Activated CD8-positive, alpha-beta T cell treated with anti-CD3 and anti-CD28 coated beads, Interleukin-2, amount 10 ng/mL, durations not matched to agents 7 days and 5 days (primary cell): ENCODE results near the gene IMMP2L. TPM values are rescaled to one million over a fixed set of nuclear protein-coding genes. Genes with fewer than 3 reads are reported as not detected.

Source experiments
- ATAC-seq: fragments of 150-1000 bp; cut with Tn5 transposase; one replicate; pipeline ENCODE4 v1.10.0; 2021; ENCODE audit warnings: moderate library complexity
- CTCF ChIA-PET: fragments of 350-600 bp; sonication (Branson Sonifier 250); formaldehyde crosslinking; loops from one replicate; lab custom pipeline; 2021; ENCODE audit warnings: antibody characterized with exemption; lab: Charles Lee
- POLR2A ChIA-PET: fragments of 350-600 bp; sonication (Branson Sonifier 250); formaldehyde crosslinking; loops from one replicate; lab custom pipeline; 2021; ENCODE audit warnings: antibody characterized with exemption; lab: Charles Lee
- DNase-seq: peaks from one replicate; pipeline ENCODE4 v3.0.0-alpha.2; 2020
- H3K27ac Mint-ChIP-seq: one replicate; pipeline ENCODE4 v1.8.0; 2021; ENCODE audit warnings: mild to moderate bottlenecking, mixed read lengths
- H3K27me3 Mint-ChIP-seq: one replicate; pipeline ENCODE4 v1.8.0; 2021; ENCODE audit warnings: low read depth, mixed read lengths
- H3K36me3 Mint-ChIP-seq: one replicate; pipeline ENCODE4 v1.8.0; 2021; ENCODE audit warnings: low read depth, mixed read lengths
- H3K4me1 Mint-ChIP-seq: one replicate; pipeline ENCODE4 v1.8.0; 2021; ENCODE audit warnings: low read depth, mixed read lengths
- H3K4me3 Mint-ChIP-seq: one replicate; pipeline ENCODE4 v1.8.0; 2021; ENCODE audit warnings: mild to moderate bottlenecking, mixed read lengths
- H3K9me3 Mint-ChIP-seq: one replicate; pipeline ENCODE4 v1.8.0; 2022; ENCODE audit warnings: mixed read lengths; ENCODE audit not compliant: insufficient read depth
- total RNA-seq, 2 experiments: library from RNA; stranded (reverse); gene quantifications; one replicate each; pipeline ENCODE4 v1.2.3, GENCODE V29; 2021

IMMP2L gene
- total RNA-seq, 2 experiments from 2014 or later: 7.1 to 9.7 TPM

DNA sequence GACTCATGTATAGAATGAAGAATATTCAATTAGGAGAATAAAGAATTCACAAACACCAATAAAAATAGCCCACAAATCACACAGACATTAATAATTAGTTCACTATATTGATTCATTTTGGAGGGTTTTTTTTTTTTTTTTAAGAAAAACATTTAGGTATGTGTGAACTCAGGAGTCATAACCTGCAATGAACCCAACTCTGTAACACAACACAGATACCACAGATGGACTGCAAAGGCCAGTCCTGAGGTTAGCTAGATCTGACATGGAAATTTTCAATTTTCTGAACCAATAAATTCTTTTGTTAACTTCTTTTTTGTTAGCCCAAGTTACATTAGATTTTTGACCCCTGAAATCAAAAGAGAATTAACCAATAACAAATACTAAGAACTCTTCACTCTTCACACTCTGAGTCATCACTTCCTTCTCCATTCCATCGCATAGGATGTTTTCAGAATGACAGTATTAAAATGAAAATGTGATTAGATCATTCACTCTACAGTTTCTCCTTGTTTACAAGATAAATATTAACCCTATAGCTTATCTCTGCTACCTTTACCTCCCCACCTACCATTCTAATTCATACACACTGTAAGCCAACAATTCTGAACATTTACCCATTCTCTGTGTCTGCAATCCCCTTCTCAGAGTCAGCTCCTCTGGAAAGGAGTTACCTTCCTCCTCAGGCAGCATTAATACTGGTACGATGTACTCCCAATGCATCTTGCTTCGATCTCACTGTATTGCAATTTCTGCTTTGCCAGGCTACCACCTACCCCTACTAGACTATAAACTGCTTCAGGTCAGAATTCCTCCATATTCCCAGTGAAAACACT lies 329.8 kb downstream of the IMMP2L start:
- no peaks in the 10 kb centered on the region for H3K27me3 Mint-ChIP-seq
- POLR2A ChIA-PET: no interaction called here
- H3K36me3 Mint-ChIP-seq: peaks cover 1% of the 10 kb centered on the region
- H3K9me3 Mint-ChIP-seq: no peaks in the 10 kb centered on the region
- CTCF ChIA-PET: interaction anchor here (1.1 kb wide), 1 partner anchor 10 kb away, joined by 3 read pairs; no protein-coding TSS in a partner anchor
- no peak for ATAC-seq
- H3K4me3 Mint-ChIP-seq: no peak overlapping the region
- no peak for DNase-seq
- H3K27ac Mint-ChIP-seq: no peak overlapping the region
- peaks cover 7% of the 10 kb centered on the region for H3K4me1 Mint-ChIP-seq

DNA sequence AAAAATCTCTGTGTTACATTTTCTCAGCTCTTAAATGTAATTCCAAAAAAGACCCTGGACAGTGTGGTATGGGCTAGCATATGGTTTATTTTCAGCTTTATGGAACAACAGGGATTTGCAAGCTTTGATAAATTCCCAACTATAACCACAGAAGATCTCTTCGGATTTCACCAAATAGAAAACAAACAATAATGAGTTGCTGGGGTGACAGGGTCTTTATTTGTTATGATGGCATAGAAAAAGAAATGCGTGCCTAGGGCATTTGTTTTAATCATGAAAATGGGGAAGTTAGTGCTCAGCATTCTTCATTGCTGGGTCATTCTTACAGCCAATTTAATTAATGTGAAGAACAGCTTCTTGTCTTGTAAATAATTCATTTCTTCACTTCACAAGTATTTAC lies 332.4 kb downstream of the IMMP2L start:
- no peaks in the 10 kb centered on the region for H3K27me3 Mint-ChIP-seq
- no peaks in the 10 kb centered on the region for H3K9me3 Mint-ChIP-seq
- ChIA-PET POLR2A (no interaction called here), CTCF (interaction anchor here (0.8 kb wide), 1 partner anchor 11 kb away, joined by 3 read pairs; no protein-coding TSS in a partner anchor)
- no peaks in the 10 kb centered on the region for H3K36me3 Mint-ChIP-seq
- no peak overlapping the region for H3K4me3 Mint-ChIP-seq
- DNase-seq (no peak), ATAC-seq (no peak)
- H3K4me1 Mint-ChIP-seq: peaks cover 7% of the 10 kb centered on the region
- no peak overlapping the region for H3K27ac Mint-ChIP-seq

DNA sequence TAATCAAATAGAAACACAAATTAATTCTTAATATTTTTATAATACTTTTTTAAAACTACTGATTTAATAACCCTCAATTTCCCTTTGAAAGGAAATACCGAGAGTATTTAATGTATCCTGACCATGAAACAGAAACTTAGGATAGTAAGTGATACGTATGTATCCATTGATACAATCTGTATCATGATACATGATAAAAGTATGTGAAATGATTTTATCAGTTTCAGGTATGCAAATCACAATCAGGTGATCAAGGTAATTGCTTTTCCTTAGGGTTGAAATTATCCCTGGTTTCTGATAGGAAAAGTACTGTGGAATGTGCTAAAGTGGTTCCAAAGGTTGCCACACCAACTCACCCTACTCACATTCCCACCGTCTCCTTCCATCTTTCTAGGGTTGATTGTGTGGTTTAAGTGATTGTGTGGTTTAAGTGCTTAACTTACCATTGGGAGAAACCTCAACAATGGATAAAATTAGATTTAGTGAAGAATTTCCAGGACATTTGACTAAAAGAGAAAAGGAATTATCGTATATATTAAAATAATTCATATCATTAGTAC lies 333.0 kb downstream of the IMMP2L start:
- CTCF ChIA-PET: no interaction called here
- no peaks in the 10 kb centered on the region for H3K27me3 Mint-ChIP-seq
- no peaks in the 10 kb centered on the region for H3K36me3 Mint-ChIP-seq
- H3K27ac Mint-ChIP-seq: no peak overlapping the region
- H3K9me3 Mint-ChIP-seq: no peaks in the 10 kb centered on the region
- H3K4me1 Mint-ChIP-seq: peaks cover 7% of the 10 kb centered on the region
- DNase-seq: no peak
- POLR2A ChIA-PET: no interaction called here
- no peak overlapping the region for H3K4me3 Mint-ChIP-seq
- ATAC-seq: no peak

DNA sequence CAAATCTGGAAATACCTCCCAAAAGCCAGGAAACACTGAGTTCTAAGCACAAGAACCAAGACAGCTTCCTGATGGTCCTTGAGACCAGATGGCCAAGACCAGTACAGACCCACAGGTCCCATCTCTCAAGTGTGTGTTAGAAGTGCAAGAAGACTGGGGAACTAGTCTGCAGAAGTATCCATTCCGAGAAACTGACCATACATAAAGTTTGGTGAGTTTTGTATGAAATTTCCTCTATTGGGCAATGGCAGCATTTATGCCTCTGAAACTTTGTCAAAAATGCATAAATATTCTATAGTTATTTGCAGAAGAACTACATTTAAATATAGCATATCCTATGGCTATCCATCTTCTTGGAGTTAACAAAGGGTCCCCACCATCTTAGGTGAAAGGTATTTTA lies 333.9 kb downstream of the IMMP2L start:
- ChIA-PET POLR2A (no interaction called here), CTCF (no interaction called here)
- no peaks in the 10 kb centered on the region for H3K36me3 Mint-ChIP-seq
- no peaks in the 10 kb centered on the region for H3K9me3 Mint-ChIP-seq
- H3K4me3 Mint-ChIP-seq: no peak overlapping the region
- H3K4me1 Mint-ChIP-seq: peaks cover 7% of the 10 kb centered on the region
- H3K27ac Mint-ChIP-seq: no peak overlapping the region
- no peaks in the 10 kb centered on the region for H3K27me3 Mint-ChIP-seq
- DNase-seq: no peak
- ATAC-seq: no peak

DNA sequence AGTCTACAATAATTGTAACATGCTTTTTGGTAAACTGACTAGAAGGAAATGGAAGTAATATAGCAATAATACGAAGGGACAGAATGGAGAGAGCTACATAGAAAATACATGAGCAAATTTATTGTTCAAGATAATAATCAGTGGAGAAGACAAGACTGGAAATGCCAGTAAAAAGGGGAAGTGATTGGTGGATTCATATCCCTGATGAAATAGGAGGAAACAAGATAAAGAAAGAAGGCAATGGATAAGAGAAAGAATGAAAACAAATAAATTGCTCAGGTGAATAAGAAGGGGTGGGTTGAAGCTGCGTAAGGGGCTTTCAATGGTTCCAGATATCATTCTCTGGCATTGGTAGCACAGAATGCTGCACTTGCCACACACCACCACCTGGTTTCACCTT lies 335.5 kb downstream of the IMMP2L start:
- H3K27me3 Mint-ChIP-seq: no peaks in the 10 kb centered on the region
- DNase-seq: no peak
- no peak overlapping the region for H3K4me3 Mint-ChIP-seq
- ATAC-seq: no peak
- no peak overlapping the region for H3K27ac Mint-ChIP-seq
- POLR2A ChIA-PET: no interaction called here
- no peaks in the 10 kb centered on the region for H3K4me1 Mint-ChIP-seq
- H3K36me3 Mint-ChIP-seq: no peaks in the 10 kb centered on the region
- CTCF ChIA-PET: no interaction called here
- H3K9me3 Mint-ChIP-seq: no peaks in the 10 kb centered on the region

DNA sequence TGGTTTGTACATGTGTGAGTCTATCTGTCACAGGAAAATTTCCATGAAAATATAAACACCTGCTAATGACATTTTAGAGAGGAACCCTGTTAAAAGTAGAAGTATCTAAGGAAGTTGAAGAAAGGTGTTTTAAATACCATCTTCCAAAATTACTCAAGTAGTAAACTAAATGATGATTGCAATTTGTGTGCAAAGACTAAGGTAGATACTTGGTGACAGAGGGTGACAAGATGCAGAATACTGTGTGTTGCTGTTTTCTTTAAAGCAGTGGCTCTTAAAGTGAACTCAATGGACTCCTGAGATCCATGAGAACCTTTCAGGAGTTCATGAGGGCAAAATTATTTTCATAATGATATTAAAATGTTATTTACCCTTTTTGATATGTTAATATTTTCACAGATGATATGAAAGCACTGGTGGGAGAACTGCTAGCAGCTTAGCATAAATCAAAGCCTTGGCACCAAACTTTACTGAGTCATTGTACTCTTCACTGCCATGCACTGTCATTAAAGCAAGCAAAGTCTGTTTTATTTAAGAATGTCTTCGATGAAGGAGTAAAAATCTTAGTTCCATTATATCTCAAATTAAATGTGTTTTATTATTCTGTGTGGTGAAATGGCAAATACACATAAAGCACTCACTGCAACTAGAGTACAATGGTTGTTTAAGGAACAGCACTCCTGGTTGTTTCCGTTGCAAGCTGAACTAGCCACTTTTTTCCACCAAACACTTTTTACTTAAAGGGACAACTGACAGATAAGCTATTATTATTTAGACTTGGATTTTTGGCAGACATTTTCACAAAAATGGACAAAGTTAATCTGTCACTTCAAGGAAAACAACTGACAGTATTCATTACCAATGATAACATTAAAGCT lies 337.7 kb downstream of the IMMP2L start:
- H3K27me3 Mint-ChIP-seq: no peaks in the 10 kb centered on the region
- CTCF ChIA-PET: no interaction called here
- no peaks in the 10 kb centered on the region for H3K9me3 Mint-ChIP-seq
- no peaks in the 10 kb centered on the region for H3K36me3 Mint-ChIP-seq
- no peak for ATAC-seq
- DNase-seq: no peak
- H3K27ac Mint-ChIP-seq: no peak overlapping the region
- H3K4me1 Mint-ChIP-seq: no peaks in the 10 kb centered on the region
- H3K4me3 Mint-ChIP-seq: no peak overlapping the region
- POLR2A ChIA-PET: no interaction called here

DNA sequence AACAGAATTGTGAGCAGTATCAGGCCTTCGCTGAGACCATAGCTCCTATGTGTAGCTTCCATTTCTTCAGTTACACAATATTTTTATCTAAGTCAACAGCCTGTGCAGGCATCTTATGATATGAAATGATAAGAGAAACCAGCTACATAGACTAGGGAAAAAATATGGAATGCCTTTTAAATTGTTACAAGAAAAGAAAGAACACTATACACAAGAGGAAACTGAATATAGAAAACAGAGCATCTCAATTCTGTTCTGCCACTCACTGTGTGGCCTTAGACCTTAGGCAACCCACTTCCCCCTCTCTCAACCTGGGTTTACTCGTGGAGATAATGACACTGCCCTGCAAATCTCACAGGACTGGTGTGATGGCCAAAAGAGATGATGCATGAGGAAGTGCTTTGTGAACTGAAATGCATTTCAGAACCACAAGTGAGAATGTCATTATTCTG lies 338.5 kb downstream of the IMMP2L start:
- H3K27ac Mint-ChIP-seq: no peak overlapping the region
- CTCF ChIA-PET: no interaction called here
- H3K27me3 Mint-ChIP-seq: no peaks in the 10 kb centered on the region

DNA sequence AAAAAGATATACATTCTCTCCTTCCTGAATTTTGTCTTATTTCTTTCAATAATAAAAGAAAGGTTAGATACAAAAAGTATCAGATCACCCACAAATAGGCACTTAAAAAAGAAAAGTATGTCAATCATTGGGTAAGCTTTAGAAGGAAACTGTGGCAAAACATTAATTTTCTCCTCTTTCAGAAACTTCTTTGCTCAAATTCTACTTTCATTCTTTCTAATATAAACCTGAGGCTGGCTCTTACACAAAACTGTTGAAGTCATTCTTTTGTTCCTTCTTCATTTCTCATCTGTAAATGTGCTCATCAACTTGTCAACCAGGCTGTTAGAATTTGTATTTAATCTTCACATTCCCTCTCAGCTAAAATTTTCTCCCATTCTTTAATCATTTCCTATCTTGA lies 346.7 kb downstream of the IMMP2L start:
- no peak overlapping the region for H3K27ac Mint-ChIP-seq
- ATAC-seq (no peak), DNase-seq (no peak)
- H3K9me3 Mint-ChIP-seq: no peaks in the 10 kb centered on the region
- ChIA-PET POLR2A (no interaction called here), CTCF (no interaction called here)
- no peaks in the 10 kb centered on the region for H3K27me3 Mint-ChIP-seq
- H3K4me3 Mint-ChIP-seq: no peak overlapping the region
- no peaks in the 10 kb centered on the region for H3K4me1 Mint-ChIP-seq
- no peaks in the 10 kb centered on the region for H3K36me3 Mint-ChIP-seq

More for the DNA sequence above, 338.5 kb downstream of the IMMP2L start:
- ATAC-seq (no peak), DNase-seq (no peak)
- H3K4me1 Mint-ChIP-seq: no peaks in the 10 kb centered on the region
- H3K4me3 Mint-ChIP-seq: no peak overlapping the region
- no peaks in the 10 kb centered on the region for H3K9me3 Mint-ChIP-seq
- no peaks in the 10 kb centered on the region for H3K36me3 Mint-ChIP-seq
- POLR2A ChIA-PET: no interaction called here

DNA sequence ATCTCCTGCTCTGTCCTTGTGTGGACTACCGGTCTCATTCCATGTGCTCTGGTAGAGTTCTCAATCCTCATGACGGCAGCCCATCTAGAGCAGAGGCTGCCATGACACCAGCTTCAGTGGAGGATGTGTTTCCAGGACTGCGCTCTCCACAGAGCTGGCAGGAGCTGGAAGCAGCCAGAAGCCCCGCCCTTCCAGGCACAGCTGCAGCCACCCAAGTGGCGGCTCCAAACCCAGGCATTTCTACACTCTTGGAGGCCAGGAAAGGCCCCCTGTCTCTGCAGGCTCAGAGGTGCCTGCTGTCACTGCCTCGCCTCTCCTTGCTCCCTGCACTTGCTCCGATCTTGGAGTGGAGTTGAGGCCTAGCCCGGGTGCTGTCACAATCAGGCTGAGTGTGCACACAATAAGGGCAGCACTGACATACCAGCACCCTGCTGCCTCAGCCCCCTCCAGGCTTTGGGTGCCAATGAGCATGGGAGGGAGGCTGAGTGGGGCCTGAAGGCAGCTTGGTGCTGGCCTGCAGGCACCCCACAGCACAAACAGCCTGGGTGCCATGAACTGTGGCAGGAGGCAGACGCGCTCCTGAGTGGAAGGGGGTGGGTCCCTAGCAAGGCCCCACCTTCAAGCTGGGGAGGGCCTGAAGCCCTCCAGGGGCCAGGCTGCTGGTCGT lies 349.3 kb downstream of the IMMP2L start:
- Mint-ChIP-seq H3K4me1 (no peaks in the 10 kb centered on the region), H3K9me3 (no peaks in the 10 kb centered on the region), H3K27ac (no peak overlapping the region), H3K36me3 (no peaks in the 10 kb centered on the region), H3K27me3 (no peaks in the 10 kb centered on the region), H3K4me3 (no peak overlapping the region)
- DNase-seq (no peak), ATAC-seq (no peak)
- ChIA-PET POLR2A (no interaction called here), CTCF (no interaction called here)

DNA sequence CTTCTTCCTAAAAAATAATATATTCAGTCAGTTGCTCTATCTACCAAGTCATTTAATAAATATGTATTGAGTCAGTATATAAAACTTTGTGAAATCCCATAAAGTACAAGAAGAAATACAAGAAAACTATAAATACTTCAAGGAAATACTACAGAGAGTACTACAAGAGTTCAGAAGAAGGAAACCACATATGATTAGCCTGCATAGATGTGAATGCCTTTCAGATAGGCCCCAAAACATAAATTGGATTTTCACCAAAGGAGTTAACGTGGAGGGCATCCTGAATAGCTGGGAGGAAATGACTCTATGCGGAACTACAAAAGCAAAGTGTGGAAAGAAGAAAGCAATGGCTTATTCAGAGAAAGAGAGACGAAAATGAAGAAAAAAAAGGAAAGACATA lies 351.3 kb downstream of the IMMP2L start:
- Mint-ChIP-seq H3K4me3 (no peak overlapping the region), H3K4me1 (no peaks in the 10 kb centered on the region), H3K27ac (no peak overlapping the region), H3K9me3 (no peaks in the 10 kb centered on the region), H3K27me3 (no peaks in the 10 kb centered on the region), H3K36me3 (no peaks in the 10 kb centered on the region)
- ATAC-seq (no peak), DNase-seq (no peak)
- ChIA-PET CTCF (no interaction called here), POLR2A (no interaction called here)

DNA sequence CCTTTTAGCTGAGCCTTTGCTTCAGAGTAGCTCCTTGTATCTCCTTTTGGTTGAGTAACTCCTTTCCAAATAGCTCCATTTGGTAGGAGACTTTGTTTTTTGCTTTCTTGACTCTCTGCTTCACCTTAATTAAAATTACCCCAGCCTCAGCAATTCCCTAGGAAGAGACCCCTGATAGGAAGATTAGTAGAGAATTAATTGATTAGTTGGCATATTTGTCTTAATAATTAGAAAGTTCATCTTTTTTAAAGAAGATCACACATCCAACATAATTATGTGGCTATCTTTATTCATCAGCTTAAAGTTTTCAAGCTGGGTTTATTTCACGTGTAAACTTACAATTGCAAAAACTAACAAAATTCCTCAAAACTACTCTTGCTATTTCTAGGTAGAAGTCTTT lies 352.2 kb downstream of the IMMP2L start:
- Mint-ChIP-seq H3K4me1 (no peaks in the 10 kb centered on the region), H3K9me3 (no peaks in the 10 kb centered on the region), H3K27me3 (no peaks in the 10 kb centered on the region), H3K4me3 (no peak overlapping the region), H3K36me3 (no peaks in the 10 kb centered on the region), H3K27ac (no peak overlapping the region)
- ChIA-PET POLR2A (no interaction called here), CTCF (no interaction called here)
- ATAC-seq: no peak
- no peak for DNase-seq
